Tongue (tissue), 3 donors: ENCODE measurements around the gene DEFB121. TPM values are rescaled to one million over a fixed set of nuclear protein-coding genes. Genes with fewer than 3 reads are reported as not detected.

Source experiments
- DNase-seq: peaks from one replicate; pipeline ENCODE4 v3.0.0-alpha.2; 2015
- small RNA-seq: library from RNA; depleted of rRNA; stranded (forward); fragments of <200 nt; gene quantifications from one replicate; pipeline ENCODE3, GENCODE V24; 2014; ENCODE audit warnings: low replicate concordance
- total RNA-seq: library from RNA; depleted of rRNA; stranded (reverse); fragments of >200 nt; gene quantifications from one replicate; pipeline ENCODE4 v1.2.3, GENCODE V29; 2014

DEFB121 gene
- total RNA-seq, 1 donor from 2014 or later = not detected

GRCh38 chr20:31363295-31363694, 42.7 kb downstream of the DEFB121 start:
- no peak for DNase-seq

GRCh38 chr20:31355981-31356380, 50.0 kb downstream of the DEFB121 start:
- no peak for DNase-seq

Small RNA genes within 50 kb of the gene (small RNA-seq; reads per million reads assigned to genes)
- not detected for gene DEFB117
- gene RF00561 = not detected
- gene RNA5SP480 = not detected

Other genes starting within 250 kb of the DEFB121 start
- gene DEFB115, start 148.6 kb downstream of the DEFB121 start, total RNA-seq = not detected
- gene DEFB116, start 97.6 kb downstream of the DEFB121 start, total RNA-seq = not detected
- not detected for gene DEFB118, start 37.6 kb downstream of the DEFB121 start, total RNA-seq
- not detected for gene DEFB119, start 15.6 kb downstream of the DEFB121 start, total RNA-seq
- not detected for gene DEFB123, start 34.4 kb upstream of the DEFB121 start, total RNA-seq
- not detected for gene DEFB124, start 68.9 kb upstream of the DEFB121 start, total RNA-seq
- gene REM1, start 69.1 kb upstream of the DEFB121 start, total RNA-seq = 4.5 TPM
- gene HM13, start 108.2 kb upstream of the DEFB121 start, total RNA-seq = 44.3 TPM
- 94.2 TPM for gene ID1, start 199.1 kb upstream of the DEFB121 start, total RNA-seq
- gene COX4I2, start 231.7 kb upstream of the DEFB121 start, total RNA-seq = 6.3 TPM